Activated naive CD4-positive, alpha-beta T cell treated with anti-CD3 and anti-CD28 coated beads, Interleukin-2, amount 50 U/mL, for 24 hours (primary cell): Measurements from ENCODE around the gene TIAL1.
"Not testable (repeated sequence)": the region's sequence is repeated elsewhere in the genome, so short reads cannot be mapped to it uniquely, and the experiment has no call there.

Source experiments
- H3K27ac Mint-ChIP-seq: one replicate; pipeline ENCODE4 v1.8.0; 2021; ENCODE audit warnings: mild to moderate bottlenecking, mixed read lengths
- H3K27me3 Mint-ChIP-seq: one replicate; pipeline ENCODE4 v1.8.0; 2021; ENCODE audit warnings: mixed read lengths
- H3K36me3 Mint-ChIP-seq: one replicate; pipeline ENCODE4 v1.8.0; 2021; ENCODE audit warnings: mixed read lengths
- H3K4me1 Mint-ChIP-seq: one replicate; pipeline ENCODE4 v1.8.0; 2021; ENCODE audit warnings: mixed read lengths
- H3K4me3 Mint-ChIP-seq: one replicate; pipeline ENCODE4 v1.8.0; 2021; ENCODE audit warnings: mild to moderate bottlenecking, mixed read lengths
- H3K9me3 Mint-ChIP-seq: one replicate; pipeline ENCODE4 v1.8.0; 2021; ENCODE audit warnings: mixed read lengths

The TIAL1 gene

GRCh38 chr10:119542988-119543813, 53.6 kb downstream of the TIAL1 start:
- peak overlapping the region; percentile 96 for H3K27ac Mint-ChIP-seq
- peaks cover 29% of the 10 kb centered on the region for H3K4me1 Mint-ChIP-seq
- H3K4me3 Mint-ChIP-seq: peak overlapping the region; percentile 89
- no peaks in the 10 kb centered on the region for H3K9me3 Mint-ChIP-seq
- peaks cover 3% of the 10 kb centered on the region for H3K36me3 Mint-ChIP-seq
- no peaks in the 10 kb centered on the region for H3K27me3 Mint-ChIP-seq

GRCh38 chr10:119542357-119542987, 54.3 kb downstream of the TIAL1 start, which contains the start of gene RGS10:
Gene RGS10, minus strand, starts transcription at chr10:119542719. Its CDS starts 81 bp downstream, at chr10:119542638.
- Mint-ChIP-seq H3K9me3 (no peaks in the 10 kb centered on the region), H3K4me1 (peaks cover 37% of the 10 kb centered on the region), H3K4me3 (peak within 1 kb of the TSS; percentile 89), H3K36me3 (peaks cover 4% of the 10 kb centered on the region), H3K27ac (peak within 1 kb of the TSS; percentile 96), H3K27me3 (no peaks in the 10 kb centered on the region)

- Mint-ChIP-seq H3K27ac (peak overlapping the region; percentile 87), H3K36me3 (peaks cover 6% of the 10 kb centered on the region), H3K9me3 (no peaks in the 10 kb centered on the region), H3K4me3 (peak overlapping the region; percentile 88), H3K4me1 (peaks cover 44% of the 10 kb centered on the region), H3K27me3 (no peaks in the 10 kb centered on the region)
Measured at GRCh38 chr10:119541459-119542356, 55.1 kb downstream of the TIAL1 start.

GRCh38 chr10:119541046-119541445, 55.7 kb downstream of the TIAL1 start:
- Mint-ChIP-seq H3K4me1 (peaks cover 51% of the 10 kb centered on the region), H3K27ac (peak overlapping the region; percentile 87), H3K9me3 (no peaks in the 10 kb centered on the region), H3K27me3 (no peaks in the 10 kb centered on the region), H3K4me3 (peak overlapping the region; percentile 88), H3K36me3 (peaks cover 6% of the 10 kb centered on the region)

GRCh38 chr10:119540038-119540437, 56.7 kb downstream of the TIAL1 start:
- peak overlapping the region; percentile 88 for H3K4me3 Mint-ChIP-seq
- no peaks in the 10 kb centered on the region for H3K27me3 Mint-ChIP-seq
- peaks cover 61% of the 10 kb centered on the region for H3K4me1 Mint-ChIP-seq
- H3K9me3 Mint-ChIP-seq: no peaks in the 10 kb centered on the region
- peak overlapping the region; percentile 87 for H3K27ac Mint-ChIP-seq
- peaks cover 13% of the 10 kb centered on the region for H3K36me3 Mint-ChIP-seq

GRCh38 chr10:119539359-119539825, 57.4 kb downstream of the TIAL1 start:
- Mint-ChIP-seq H3K4me3 (peak overlapping the region; percentile 88), H3K36me3 (peaks cover 13% of the 10 kb centered on the region), H3K4me1 (peaks cover 65% of the 10 kb centered on the region), H3K27me3 (no peaks in the 10 kb centered on the region), H3K27ac (peak overlapping the region; percentile 90), H3K9me3 (no peaks in the 10 kb centered on the region)

GRCh38 chr10:119538632-119539358, 58.0 kb downstream of the TIAL1 start:
- H3K9me3 Mint-ChIP-seq: no peaks in the 10 kb centered on the region
- H3K4me1 Mint-ChIP-seq: peaks cover 66% of the 10 kb centered on the region
- H3K27ac Mint-ChIP-seq: peak overlapping the region; percentile 90

GRCh38 chr10:119537953-119538630, 58.7 kb downstream of the TIAL1 start:
- Mint-ChIP-seq H3K36me3 (peaks cover 13% of the 10 kb centered on the region), H3K4me3 (peak overlapping the region; percentile 88), H3K27ac (peak overlapping the region; percentile 90), H3K27me3 (no peaks in the 10 kb centered on the region), H3K4me1 (peaks cover 67% of the 10 kb centered on the region), H3K9me3 (no peaks in the 10 kb centered on the region)

More at GRCh38 chr10:119538632-119539358, 58.0 kb downstream of the TIAL1 start:
- Mint-ChIP-seq H3K4me3 (peak overlapping the region; percentile 88), H3K36me3 (peaks cover 13% of the 10 kb centered on the region), H3K27me3 (no peaks in the 10 kb centered on the region)

GRCh38 chr10:119536508-119537025, 60.2 kb downstream of the TIAL1 start:
- Mint-ChIP-seq H3K36me3 (peaks cover 13% of the 10 kb centered on the region), H3K9me3 (no peaks in the 10 kb centered on the region), H3K4me1 (peaks cover 79% of the 10 kb centered on the region), H3K27me3 (no peaks in the 10 kb centered on the region), H3K4me3 (peak overlapping the region; percentile 77), H3K27ac (peak overlapping the region; percentile 84)

- Mint-ChIP-seq H3K9me3 (no peaks in the 10 kb centered on the region), H3K27me3 (no peaks in the 10 kb centered on the region), H3K4me1 (peaks cover 85% of the 10 kb centered on the region), H3K4me3 (peak overlapping the region; percentile 77), H3K36me3 (peaks cover 12% of the 10 kb centered on the region), H3K27ac (peak overlapping the region; percentile 84)
Measured at GRCh38 chr10:119535837-119536507, 60.8 kb downstream of the TIAL1 start.

GRCh38 chr10:119535305-119535704, 61.5 kb downstream of the TIAL1 start:
- peak overlapping the region; percentile 77 for H3K4me3 Mint-ChIP-seq
- peak overlapping the region; percentile 84 for H3K27ac Mint-ChIP-seq
- no peaks in the 10 kb centered on the region for H3K9me3 Mint-ChIP-seq
- no peaks in the 10 kb centered on the region for H3K27me3 Mint-ChIP-seq
- peaks cover 87% of the 10 kb centered on the region for H3K4me1 Mint-ChIP-seq
- peaks cover 12% of the 10 kb centered on the region for H3K36me3 Mint-ChIP-seq

- Mint-ChIP-seq H3K27me3 (no peaks in the 10 kb centered on the region), H3K4me3 (peak overlapping the region; percentile 13), H3K27ac (peak overlapping the region; percentile 60), H3K9me3 (no peaks in the 10 kb centered on the region), H3K4me1 (peaks cover 80% of the 10 kb centered on the region), H3K36me3 (peaks cover 10% of the 10 kb centered on the region)
Measured at GRCh38 chr10:119533473-119533872, 63.3 kb downstream of the TIAL1 start.

- Mint-ChIP-seq H3K27ac (peak overlapping the region; percentile 76), H3K4me1 (peaks cover 80% of the 10 kb centered on the region), H3K4me3 (peak overlapping the region; percentile 70)
- not testable (repeated sequence) for H3K36me3 Mint-ChIP-seq, H3K27me3 Mint-ChIP-seq, H3K9me3 Mint-ChIP-seq
Measured at GRCh38 chr10:119532791-119533190, 64.0 kb downstream of the TIAL1 start.

- Mint-ChIP-seq H3K27ac (peak overlapping the region; percentile 13), H3K4me3 (peak overlapping the region; percentile 70), H3K4me1 (peaks cover 80% of the 10 kb centered on the region)
- H3K36me3 Mint-ChIP-seq, H3K27me3 Mint-ChIP-seq, H3K9me3 Mint-ChIP-seq: not testable (repeated sequence)
Measured at GRCh38 chr10:119532251-119532650, 64.5 kb downstream of the TIAL1 start.
